Measurements from ENCODE around the gene ABCA2. TPM values are rescaled to one million over a fixed set of nuclear protein-coding genes. Genes with fewer than 3 reads are reported as not detected.

Gene ABCA2
- total RNA-seq, 1 donor from 2014 or later = 7.5 TPM

DNA sequence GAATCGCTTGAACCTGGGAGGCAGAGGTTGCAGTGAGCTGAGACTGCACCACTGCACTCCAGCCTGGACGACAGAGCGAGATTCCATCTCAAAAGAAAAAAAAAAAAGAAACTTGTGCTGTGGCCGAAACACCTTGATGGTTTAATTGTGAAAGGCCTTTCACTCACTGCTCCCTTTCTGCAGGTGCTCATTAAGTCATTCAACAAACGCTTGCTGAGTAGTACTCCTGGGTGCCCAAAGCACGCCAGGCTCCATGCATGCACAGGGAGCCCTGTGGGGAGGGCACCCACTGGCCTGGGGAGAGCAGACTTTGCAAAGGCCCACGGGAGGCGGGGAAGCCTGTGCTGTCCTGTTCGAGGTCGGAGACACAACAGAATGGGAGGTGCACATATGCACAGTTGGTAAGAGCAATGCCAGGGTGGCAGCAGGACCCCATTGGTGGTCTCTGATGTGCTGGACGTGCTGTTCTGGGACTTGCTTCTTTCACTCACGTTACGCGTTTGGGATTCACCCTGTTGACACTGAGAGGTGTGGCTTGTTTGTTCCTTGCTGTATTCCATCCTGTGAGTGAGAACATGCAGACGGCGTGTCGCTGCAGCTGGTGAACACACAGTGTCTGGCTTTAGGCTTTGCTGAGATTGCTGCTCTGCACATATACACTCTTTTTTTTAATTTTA lies 28.8 kb upstream of the ABCA2 start:
- Mint-ChIP-seq H3K36me3 (ENCODE audit: low read depth) (no peaks in the 10 kb centered on the region), H3K9me3 (no peaks in the 10 kb centered on the region), H3K27me3 (peaks cover 6% of the 10 kb centered on the region), H3K4me1 (peaks cover 3% of the 10 kb centered on the region), H3K4me3 (no peak overlapping the region), H3K27ac (no peak overlapping the region)
- no peak for ATAC-seq (ENCODE audit: low read depth)
- POLR2A ChIA-PET = no interaction called here
- TF ChIP-seq, protein P1, sequence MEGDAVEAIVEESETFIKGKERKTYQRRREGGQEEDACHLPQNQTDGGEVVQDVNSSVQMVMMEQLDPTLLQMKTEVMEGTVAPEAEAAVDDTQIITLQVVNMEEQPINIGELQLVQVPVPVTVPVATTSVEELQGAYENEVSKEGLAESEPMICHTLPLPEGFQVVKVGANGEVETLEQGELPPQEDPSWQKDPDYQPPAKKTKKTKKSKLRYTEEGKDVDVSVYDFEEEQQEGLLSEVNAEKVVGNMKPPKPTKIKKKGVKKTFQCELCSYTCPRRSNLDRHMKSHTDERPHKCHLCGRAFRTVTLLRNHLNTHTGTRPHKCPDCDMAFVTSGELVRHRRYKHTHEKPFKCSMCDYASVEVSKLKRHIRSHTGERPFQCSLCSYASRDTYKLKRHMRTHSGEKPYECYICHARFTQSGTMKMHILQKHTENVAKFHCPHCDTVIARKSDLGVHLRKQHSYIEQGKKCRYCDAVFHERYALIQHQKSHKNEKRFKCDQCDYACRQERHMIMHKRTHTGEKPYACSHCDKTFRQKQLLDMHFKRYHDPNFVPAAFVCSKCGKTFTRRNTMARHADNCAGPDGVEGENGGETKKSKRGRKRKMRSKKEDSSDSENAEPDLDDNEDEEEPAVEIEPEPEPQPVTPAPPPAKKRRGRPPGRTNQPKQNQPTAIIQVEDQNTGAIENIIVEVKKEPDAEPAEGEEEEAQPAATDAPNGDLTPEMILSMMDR (IDR thresholded peaks at IDR 0.05) = no peak
- CTCF ChIA-PET = interaction anchor here (0.9 to 1.4 kb wide), 2 partner anchors 10 to 22 kb away, joined by 3 to 6 read pairs; partner anchors contain the start of gene NPDC1
- intact Hi-C loops (cut with micrococcal nuclease) = no loop called here
- DNase-seq = no peak

DNA sequence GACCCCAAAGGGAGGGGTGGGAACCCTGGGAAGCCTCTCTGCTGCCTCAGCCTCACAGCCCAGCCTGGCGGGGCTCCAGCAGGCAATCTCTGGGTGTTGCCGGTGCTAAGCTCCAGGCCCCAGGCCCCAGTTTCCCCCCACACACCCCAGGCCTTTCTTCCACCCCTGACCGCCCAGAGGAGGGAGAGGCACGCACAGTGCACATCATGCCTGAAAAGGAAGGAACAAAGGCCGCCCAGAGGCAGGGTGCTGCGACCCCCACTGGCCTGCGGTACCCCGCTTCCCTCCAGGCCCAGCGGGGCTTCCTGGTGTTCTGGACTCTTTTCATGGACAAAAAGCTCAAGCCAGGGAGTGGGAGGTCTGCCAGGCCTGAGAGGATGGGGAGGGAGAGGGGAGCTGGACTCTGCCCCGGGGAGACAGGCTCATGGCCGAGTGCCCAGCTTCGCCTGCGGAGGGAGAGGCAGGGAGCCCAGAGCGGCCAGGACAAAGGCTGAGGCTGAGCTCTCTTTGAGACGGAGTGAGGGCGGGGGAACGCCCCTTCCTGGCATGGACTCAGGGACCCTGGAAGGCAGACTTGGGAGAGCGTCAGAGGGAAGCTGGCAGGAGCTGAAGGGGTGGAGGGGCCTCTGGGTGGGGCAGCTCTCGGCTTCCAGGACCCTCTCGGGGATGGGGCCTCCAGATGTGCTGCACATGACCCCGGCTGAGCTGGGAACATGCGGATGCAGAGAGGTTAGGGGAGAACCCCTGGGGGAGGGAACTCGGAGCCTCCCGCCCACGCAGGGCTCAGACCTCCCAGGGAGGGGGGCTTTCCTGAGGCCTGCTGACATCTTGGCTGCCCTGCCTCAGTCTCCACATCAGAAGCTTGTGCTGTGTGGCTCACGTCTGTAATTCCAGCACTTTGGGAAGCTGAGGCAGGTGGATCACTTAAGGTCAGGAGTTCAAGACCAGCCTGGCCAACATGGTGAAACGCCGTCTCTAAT lies 27.6 kb upstream of the ABCA2 start:
- Mint-ChIP-seq H3K27me3 (peaks cover 6% of the 10 kb centered on the region), H3K27ac (no peak overlapping the region), H3K9me3 (no peaks in the 10 kb centered on the region), H3K4me3 (no peak overlapping the region), H3K36me3 (ENCODE audit: low read depth) (no peaks in the 10 kb centered on the region), H3K4me1 (peaks cover 3% of the 10 kb centered on the region)
- CTCF ChIA-PET = interaction anchor here (0.9 to 1.4 kb wide), 3 partner anchors 9 to 21 kb away, joined by 3 to 6 read pairs (median 3); partner anchors contain the start of gene NPDC1
- intact Hi-C loops (cut with micrococcal nuclease) = no loop called here
- DNase-seq (no peak), ATAC-seq (ENCODE audit: low read depth) (no peak)
- POLR2A ChIA-PET = no interaction called here
- TF ChIP-seq, protein P1 (IDR thresholded peaks at IDR 0.05) = no peak

DNA sequence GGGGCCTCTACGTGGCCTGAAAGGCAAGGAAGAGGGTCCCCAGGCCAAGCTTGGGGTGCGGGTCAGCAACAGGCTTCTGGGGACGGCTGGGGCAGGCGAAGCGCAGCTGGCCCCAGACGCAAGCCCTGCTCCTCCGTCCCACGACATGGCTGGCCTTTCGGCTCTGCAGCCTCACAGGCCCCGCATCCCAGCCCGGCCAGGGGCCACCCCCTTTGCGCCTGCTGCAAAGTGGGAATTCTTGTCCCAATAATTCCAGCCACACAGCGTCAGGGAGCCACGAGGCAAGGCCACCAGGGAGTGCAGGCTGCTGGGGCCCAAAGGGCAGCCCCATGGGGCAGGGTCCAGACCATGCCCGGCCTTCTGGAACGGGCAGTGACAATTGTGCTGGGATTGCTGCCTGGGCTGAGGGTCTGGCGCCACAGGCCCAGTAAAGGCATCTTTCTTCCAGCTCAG lies 26.9 kb upstream of the ABCA2 start:
- intact Hi-C loops (cut with micrococcal nuclease) = no loop called here
- no peak overlapping the region for H3K27ac Mint-ChIP-seq
- ATAC-seq (ENCODE audit: low read depth) = no peak
- no peaks in the 10 kb centered on the region for H3K36me3 Mint-ChIP-seq (ENCODE audit: low read depth)
- TF ChIP-seq, protein P1 (IDR thresholded peaks at IDR 0.05) = no peak
- H3K9me3 Mint-ChIP-seq = no peaks in the 10 kb centered on the region
- ChIA-PET CTCF (interaction anchor here (1.0 kb wide), 1 partner anchor 20 kb away, joined by 3 read pairs; no protein-coding TSS in a partner anchor), POLR2A (no interaction called here)
- peaks cover 11% of the 10 kb centered on the region for H3K27me3 Mint-ChIP-seq
- peaks cover 3% of the 10 kb centered on the region for H3K4me1 Mint-ChIP-seq
- no peak overlapping the region for H3K4me3 Mint-ChIP-seq
- DNase-seq = no peak

DNA sequence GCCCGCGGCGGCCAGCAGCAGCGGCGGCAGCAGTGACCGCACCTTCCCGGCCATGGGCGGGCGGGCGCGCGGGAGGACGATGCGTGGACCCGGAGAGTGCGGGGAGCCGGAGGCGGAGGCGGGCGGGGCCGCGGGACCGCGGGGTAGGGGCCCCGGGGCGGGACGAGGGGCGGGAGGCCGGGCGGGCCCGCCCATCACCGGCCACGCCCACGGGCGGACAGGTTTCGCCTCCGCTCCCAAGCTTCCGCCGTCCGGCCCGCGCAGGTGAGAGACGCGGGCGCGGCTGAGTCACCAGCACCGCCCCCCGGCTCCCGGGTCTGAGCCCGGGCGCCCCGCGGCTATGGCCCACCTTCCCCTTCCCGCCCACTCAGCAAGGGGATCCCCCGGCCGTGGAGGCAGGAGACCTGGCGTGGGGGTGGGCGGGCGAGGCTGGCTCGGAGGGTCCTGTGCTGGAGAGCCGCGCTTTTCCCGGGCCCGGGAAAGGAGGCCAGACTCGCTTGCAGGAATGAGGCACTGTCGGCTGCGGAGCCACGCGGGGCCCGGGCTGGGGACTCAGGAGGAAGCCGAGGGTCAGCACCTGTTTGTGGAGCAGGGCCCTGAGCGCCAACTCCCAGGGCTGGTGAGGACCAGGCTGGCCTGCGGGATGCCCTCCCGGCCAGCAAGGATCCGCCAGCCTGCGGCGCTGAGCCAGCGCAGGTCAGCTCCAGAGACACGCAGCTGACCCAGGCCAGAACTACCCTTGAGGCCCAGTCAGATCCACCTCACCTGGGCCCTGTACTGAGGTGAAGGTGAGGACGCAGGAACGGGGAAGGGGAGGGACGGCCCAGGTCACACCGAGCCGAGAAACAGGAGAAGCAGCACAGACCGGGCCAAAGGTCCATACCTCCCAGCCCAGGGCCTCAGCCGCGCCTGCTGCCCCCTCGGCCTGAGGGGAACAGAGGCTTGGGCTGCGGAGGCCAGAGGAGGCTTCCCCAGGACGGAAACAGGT lies 26.2 kb upstream of the ABCA2 start, which contains the start of gene ENTPD2:
ENTPD2 (minus strand) TSS at position 118 of the 988 bp plus-strand sequence; CDS start at position 54, 64 bp downstream.
- ATAC-seq (ENCODE audit: low read depth) (peak; percentile 70), DNase-seq (peak; percentile 36)
- TF ChIP-seq, protein P1 (IDR thresholded peaks at IDR 0.05) = no peak
- Mint-ChIP-seq H3K27ac (no peak within 1 kb of the TSS), H3K36me3 (ENCODE audit: low read depth) (no peaks in the 10 kb centered on the region), H3K4me1 (peaks cover 3% of the 10 kb centered on the region), H3K27me3 (peaks cover 16% of the 10 kb centered on the region), H3K4me3 (no peak within 1 kb of the TSS), H3K9me3 (no peaks in the 10 kb centered on the region)
- intact Hi-C loops (cut with micrococcal nuclease) = no loop called here
- CTCF ChIA-PET = no interaction called here
- POLR2A ChIA-PET = no interaction called here
